ENCODE data around the gene RPS27.
"Not testable (repeated sequence)": the region's sequence is repeated elsewhere in the genome, so short reads cannot be mapped to it uniquely, and the experiment has no call there.

Gene RPS27

GRCh38 chr1:153962088-153963029, 28.2 kb upstream of the RPS27 start:
- no peak for DNase-seq

- DNase-seq: peak; percentile 91 to 94
These were observed 27.3 kb upstream of the RPS27 start, which contains the start of gene SLC39A1 for GRCh38 chr1:153963030-153963849. SLC39A1 (minus strand) TSS chr1:153963537; CDS start chr1:153962715, 822 bp downstream.

- DNase-seq: no peak
These were observed 26.7 kb upstream of the RPS27 start for GRCh38 chr1:153963850-153964331.

- DNase-seq: peak; percentile 73 to 78
These were observed 23.2 kb upstream of the RPS27 start, which contains the start of gene CREB3L4 for GRCh38 chr1:153967107-153967999. CREB3L4 (plus strand) TSS chr1:153967902; CDS start chr1:153968526, 624 bp downstream.

- DNase-seq: no peak
These were observed 22.6 kb upstream of the RPS27 start for GRCh38 chr1:153968000-153968363.

- no peak for DNase-seq
These were observed 22.2 kb upstream of the RPS27 start for GRCh38 chr1:153968408-153968807.

GRCh38 chr1:153968972-153969371, 21.6 kb upstream of the RPS27 start:
- DNase-seq: no peak

GRCh38 chr1:153970346-153970745, 20.2 kb upstream of the RPS27 start:
- DNase-seq: no peak

- no peak for DNase-seq
These were observed 17.5 kb upstream of the RPS27 start for GRCh38 chr1:153973071-153973470.

GRCh38 chr1:153973525-153973924, 17.0 kb upstream of the RPS27 start:
- no peak for DNase-seq

GRCh38 chr1:153976819-153977249, 13.7 kb upstream of the RPS27 start:
- no peak for DNase-seq

- peak; percentile 83 to 84 for DNase-seq
These were observed 13.0 kb upstream of the RPS27 start, which contains the start of gene JTB for GRCh38 chr1:153977250-153978240. JTB (minus strand) TSS chr1:153977674; CDS start chr1:153977252, 422 bp downstream.

- no peak for DNase-seq
These were observed 12.2 kb upstream of the RPS27 start for GRCh38 chr1:153978274-153978909.

- DNase-seq: not testable (repeated sequence)
These were observed 11.5 kb upstream of the RPS27 start for GRCh38 chr1:153979091-153979490.

- not testable (repeated sequence) for DNase-seq
These were observed 8.8 kb upstream of the RPS27 start for GRCh38 chr1:153981735-153982134.

- no peak for DNase-seq
These were observed 6.3 kb upstream of the RPS27 start for GRCh38 chr1:153984123-153984894.

GRCh38 chr1:153985341-153985912, 5.1 kb upstream of the RPS27 start:
- DNase-seq: peak in 1 of 2 experiments; percentile 25

- DNase-seq: no peak
These were observed 4.4 kb upstream of the RPS27 start, which contains the start of gene RAB13 for GRCh38 chr1:153985941-153986761. RAB13 (minus strand) TSS chr1:153986339; CDS start chr1:153986236, 103 bp downstream.
